GM13976 (cell line): Measurements from ENCODE around the gene CFL1.
"Not testable (repeated sequence)": the region's sequence is repeated elsewhere in the genome, so short reads cannot be mapped to it uniquely, and the experiment has no call there.

ENCODE experiments used
- DNase-seq: peaks from one replicate; pipeline ENCODE4 v3.0.0; 2012; ENCODE audit warnings: low spot score
- in situ Hi-C: fragments of 300-500 bp; cut with MboI; formaldehyde crosslinking; loops from one replicate; pipeline ENCODE4 v1.12.0; 2022; ENCODE audit warnings: low sequenced_read_pairs, mixed read lengths, inconsistent platforms; ENCODE audit not compliant: unreplicated experiment
- TF ChIP-seq, protein P1 (sequence below): IDR thresholded peaks from 2 replicates; pipeline ENCODE4 v1.5.1; 2012; ENCODE audit warnings: borderline replicate concordance, mild to moderate bottlenecking; ENCODE audit not compliant: insufficient read depth; ENCODE audit errors: extremely low read depth, missing control alignments, control extremely low read depth

Gene CFL1

DNA sequence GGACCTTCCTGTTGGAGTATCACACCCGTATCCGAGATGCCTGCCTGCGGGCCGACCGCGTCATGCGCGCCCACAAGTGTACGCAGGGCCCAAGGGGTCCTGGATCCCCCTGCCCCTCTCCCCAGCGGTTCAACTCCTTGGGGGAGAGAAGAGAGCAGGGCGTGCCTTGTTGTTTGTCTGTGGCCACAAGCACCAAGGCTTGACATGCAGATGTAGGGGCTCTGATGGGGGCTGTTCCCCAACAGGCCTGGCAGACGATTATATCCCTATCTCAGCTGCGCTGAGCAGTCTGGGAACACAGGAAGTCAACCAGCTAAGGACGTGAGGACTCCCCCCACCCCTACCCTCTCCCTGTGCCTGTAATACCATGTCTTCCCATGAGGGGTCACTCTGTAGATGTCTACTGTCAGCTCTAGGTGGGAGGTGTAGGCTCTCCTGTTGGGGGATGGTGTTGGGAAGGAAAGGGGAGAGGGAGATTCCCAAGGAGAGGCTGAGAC, 6.8 kb downstream of the CFL1 start:
- in situ Hi-C loops: no loop called here
- peak; percentile 55 for DNase-seq
- TF ChIP-seq, protein P1, sequence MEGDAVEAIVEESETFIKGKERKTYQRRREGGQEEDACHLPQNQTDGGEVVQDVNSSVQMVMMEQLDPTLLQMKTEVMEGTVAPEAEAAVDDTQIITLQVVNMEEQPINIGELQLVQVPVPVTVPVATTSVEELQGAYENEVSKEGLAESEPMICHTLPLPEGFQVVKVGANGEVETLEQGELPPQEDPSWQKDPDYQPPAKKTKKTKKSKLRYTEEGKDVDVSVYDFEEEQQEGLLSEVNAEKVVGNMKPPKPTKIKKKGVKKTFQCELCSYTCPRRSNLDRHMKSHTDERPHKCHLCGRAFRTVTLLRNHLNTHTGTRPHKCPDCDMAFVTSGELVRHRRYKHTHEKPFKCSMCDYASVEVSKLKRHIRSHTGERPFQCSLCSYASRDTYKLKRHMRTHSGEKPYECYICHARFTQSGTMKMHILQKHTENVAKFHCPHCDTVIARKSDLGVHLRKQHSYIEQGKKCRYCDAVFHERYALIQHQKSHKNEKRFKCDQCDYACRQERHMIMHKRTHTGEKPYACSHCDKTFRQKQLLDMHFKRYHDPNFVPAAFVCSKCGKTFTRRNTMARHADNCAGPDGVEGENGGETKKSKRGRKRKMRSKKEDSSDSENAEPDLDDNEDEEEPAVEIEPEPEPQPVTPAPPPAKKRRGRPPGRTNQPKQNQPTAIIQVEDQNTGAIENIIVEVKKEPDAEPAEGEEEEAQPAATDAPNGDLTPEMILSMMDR: no peak

DNA sequence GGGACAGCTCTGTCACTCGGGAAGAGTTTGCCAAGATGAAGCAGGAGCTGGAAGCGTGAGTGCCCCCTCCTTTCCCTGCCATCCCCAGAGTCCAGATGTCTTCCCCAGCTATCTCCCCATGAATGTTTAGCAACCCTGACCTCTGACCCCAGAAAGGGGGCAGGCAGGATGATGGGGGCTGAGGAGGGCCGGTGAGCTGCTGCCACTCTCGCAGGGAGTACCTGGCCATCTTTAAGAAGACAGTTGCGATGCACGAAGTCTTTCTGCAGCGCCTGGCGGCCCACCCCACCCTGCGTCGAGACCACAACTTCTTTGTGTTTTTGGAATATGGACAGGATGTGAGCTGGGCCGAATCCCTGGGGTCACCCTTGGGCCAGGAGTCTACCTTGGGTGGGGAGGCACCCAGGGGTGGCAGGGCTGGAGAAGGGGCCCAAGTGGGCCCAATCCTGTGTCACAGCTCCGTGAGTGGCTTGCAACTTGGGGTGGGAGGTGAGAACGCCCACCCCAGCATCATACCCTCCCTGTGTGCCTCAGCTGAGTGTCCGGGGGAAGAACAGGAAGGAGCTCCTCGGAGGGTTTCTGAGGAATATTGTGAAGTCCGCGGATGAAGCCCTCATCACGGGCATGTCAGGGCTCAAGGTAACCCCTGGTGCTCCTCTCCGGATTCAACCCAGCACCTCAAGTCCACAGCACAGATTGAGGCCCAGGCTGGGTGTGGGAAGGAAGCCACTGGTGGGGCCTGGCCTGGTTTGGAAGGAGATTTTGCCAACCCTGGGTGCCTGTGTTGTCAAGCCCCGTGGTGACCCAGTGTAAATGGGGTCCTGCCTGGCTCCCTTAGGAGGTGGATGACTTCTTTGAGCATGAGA, 7.5 kb downstream of the CFL1 start:
- in situ Hi-C loops: no loop called here
- DNase-seq: peak; percentile 30

DNA sequence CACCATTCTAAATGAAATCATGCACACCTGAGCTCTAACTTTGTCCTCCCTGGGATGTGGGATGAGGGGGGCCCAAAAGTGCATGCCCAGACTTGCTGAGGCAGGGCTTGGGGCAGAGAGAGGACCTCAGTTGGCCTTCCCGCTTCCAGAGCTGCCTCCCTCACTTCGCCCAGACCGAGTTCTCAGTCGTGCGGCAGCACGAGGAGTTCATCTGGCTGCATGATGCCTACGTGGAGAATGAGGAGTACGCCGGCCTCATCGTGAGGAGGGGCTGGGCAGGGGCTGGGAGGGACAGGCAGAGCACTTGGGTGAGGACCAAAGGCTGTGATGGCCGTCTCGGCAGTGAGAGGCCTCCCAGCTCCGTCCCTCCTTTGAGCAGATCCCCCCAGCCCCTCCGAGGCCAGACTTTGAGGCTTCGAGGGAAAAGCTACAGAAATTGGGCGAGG, 8.2 kb downstream of the CFL1 start:
- TF ChIP-seq, protein P1: no peak
- peak; percentile 21 for DNase-seq
- in situ Hi-C loops: no loop called here

More for the DNA sequence above, 7.5 kb downstream of the CFL1 start:
- TF ChIP-seq, protein P1: no peak

DNA sequence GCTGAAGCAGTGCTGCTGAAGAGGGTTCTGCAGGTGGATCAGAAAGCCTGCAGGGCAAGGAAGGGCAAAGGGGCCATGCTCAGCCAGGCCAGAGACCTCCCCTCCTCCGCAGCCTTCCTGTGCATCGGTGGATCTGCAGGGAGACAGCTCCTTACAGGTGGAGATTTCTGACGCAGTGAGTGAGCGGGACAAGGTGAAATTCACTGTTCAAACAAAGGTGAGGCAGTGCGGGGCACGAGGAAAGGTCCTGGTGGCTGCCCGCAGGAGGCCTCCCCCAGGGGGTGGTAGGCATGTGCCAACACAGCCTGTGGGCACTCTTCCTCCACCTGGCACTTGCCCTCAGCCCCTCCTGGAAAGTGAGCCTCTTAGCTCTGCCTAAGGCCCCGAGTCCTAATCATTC, 8.6 kb downstream of the CFL1 start:
- DNase-seq: peak; percentile 19
- in situ Hi-C loops: no loop called here
- TF ChIP-seq, protein P1: no peak

DNA sequence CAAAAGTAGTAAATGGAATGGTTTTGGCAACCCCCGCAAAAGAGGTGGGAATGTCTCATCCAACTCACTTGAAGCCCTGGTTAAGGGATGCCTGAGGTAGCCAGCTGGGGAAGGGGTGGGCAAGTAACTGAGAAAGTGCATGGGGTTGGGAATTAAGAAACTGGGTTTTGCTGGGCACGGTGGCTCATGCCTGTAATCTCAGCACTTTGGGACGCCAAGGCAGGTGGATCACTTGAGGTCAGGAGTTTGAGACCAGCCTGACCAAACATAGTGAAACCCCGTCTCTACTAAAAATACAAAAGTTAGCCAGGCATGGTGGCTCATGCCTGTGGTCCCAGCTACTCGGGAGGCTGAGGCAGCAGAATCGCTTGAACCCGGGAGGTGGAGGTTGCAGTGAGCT, 9.3 kb downstream of the CFL1 start:
- in situ Hi-C loops, DNase-seq: not testable (repeated sequence)

DNA sequence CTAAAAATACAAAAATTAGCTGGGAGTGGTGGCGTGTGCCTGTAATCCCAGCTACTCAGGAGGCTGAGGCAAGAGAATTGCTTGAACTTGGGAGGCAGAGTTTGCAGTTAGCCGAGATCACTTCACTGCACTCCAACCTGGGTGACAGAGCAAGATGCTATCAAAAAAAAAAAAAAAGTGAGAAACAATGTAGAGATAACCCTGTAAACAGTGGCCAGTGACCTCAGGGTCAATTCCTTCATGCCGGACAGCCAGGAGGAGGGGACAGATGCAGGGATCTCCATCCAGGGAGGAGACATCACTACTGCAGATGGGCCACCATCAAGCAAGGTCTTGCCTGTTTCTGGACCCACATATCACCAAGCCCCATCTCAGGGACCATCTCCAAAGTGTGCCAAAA, 10.2 kb downstream of the CFL1 start:
- TF ChIP-seq, protein P1: no peak
- no peak for DNase-seq
- in situ Hi-C loops: no loop called here

DNA sequence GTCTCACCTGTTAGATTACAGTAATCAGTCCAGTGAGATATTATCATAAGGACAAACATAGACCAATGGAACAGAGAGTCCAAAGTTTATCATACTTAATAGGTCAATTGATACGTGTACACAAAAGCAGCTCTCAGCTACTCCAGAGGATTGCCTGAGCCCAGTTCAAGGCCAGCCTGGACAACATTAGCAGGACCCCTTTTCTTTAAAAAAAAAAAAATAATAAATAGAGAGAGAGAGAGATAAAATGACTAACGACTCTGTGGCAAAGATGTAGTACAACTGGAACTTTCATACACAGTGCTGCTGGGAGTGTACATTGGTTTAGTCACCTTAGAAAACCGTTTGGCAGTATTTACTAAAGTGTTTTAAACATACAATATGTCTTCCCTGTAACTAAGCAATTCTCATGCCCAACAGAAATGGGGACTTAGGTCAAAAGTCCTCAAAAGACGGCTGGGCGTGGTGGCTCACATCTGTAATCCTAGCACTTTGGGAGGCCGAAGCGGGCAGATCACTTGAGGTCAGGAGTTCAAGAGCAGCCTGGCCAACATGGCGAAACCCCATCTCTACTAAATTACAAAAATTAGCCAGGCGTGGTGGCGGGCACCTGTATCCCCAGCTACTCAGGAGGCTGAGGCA, 13.6 kb downstream of the CFL1 start:
- TF ChIP-seq, protein P1: no peak
- DNase-seq: no peak
- in situ Hi-C loops: no loop called here
